Stimulated activated CD4-positive, alpha-beta T cell treated with anti-CD3 and anti-CD28 coated beads, Interleukin-12 subunit alpha, Interleukin-12 subunit beta, amount 100 ng/mL, for 4 hours (primary cell): ENCODE measurements around the gene UBALD2.
"Not testable (repeated sequence)": the region's sequence is repeated elsewhere in the genome, so short reads cannot be mapped to it uniquely, and the experiment has no call there.

ENCODE experiments used
- DNase-seq: peaks from one replicate; pipeline ENCODE4 v3.0.0-alpha.2; 2020

The UBALD2 gene

GRCh38 chr17:76266244-76266938, 1.2 kb downstream of the UBALD2 start:
- no peak for DNase-seq

- DNase-seq, result no peak
Measured at GRCh38 chr17:76267051-76267576, 2.0 kb downstream of the UBALD2 start.

GRCh38 chr17:76267581-76268001, 2.4 kb downstream of the UBALD2 start:
- not testable (repeated sequence) for DNase-seq

GRCh38 chr17:76268015-76268749, 3.0 kb downstream of the UBALD2 start:
- DNase-seq, result peak; percentile 72

DNA sequence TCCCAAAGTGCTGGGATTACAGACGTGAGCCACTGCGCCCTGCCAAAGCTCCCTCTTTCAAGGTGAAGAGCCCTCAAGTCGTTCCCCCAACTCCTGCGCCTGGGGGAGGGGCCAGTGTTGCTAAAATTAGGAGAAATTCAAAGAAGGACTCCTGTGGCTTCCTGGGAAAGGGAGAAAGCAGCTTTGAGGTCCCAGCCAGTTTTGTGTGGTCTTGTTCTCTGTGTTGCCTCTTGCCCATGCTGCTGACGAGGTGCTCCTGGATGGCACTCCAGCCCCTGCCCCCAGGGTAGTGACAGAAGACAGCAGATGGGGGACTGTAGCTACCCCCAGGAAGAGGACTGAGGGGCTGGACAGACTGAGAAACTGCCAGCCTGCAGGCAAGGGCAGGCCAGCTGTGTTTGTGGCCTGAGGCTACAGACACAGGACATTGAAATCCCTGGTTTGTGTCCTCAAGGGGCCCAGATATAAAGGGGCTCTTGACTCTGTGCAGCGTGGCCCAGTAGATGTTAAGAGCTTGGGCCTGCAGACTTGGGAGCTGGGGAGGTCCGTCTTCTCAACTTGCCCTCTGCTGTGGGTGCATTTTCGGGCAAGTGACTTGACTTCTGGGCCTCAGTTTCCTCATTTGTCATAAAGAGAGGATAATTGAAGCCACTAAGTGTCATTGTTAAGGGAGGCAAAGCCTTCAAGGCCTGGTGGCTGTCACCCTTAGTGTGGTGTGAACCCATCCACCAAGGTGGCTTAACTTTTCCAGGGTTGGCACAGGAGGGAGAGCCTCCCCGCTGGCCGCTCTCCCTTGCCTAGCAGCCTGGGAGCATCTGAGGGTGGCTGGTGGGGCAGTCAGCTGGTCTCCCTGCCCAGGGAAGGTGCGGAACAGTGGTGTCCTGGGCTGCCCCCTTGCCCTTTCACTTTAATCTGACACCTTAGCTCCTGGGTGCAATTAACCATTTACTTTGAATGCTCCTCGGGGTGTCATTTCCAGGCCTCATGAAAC, 4.1 kb downstream of the UBALD2 start:
- DNase-seq, result no peak

GRCh38 chr17:76270127-76270592, 5.0 kb downstream of the UBALD2 start:
- no peak for DNase-seq

- DNase-seq, result no peak
Measured at GRCh38 chr17:76270770-76271668, 5.9 kb downstream of the UBALD2 start.

GRCh38 chr17:76271669-76272540, 6.8 kb downstream of the UBALD2 start:
- peak; percentile 80 for DNase-seq

DNA sequence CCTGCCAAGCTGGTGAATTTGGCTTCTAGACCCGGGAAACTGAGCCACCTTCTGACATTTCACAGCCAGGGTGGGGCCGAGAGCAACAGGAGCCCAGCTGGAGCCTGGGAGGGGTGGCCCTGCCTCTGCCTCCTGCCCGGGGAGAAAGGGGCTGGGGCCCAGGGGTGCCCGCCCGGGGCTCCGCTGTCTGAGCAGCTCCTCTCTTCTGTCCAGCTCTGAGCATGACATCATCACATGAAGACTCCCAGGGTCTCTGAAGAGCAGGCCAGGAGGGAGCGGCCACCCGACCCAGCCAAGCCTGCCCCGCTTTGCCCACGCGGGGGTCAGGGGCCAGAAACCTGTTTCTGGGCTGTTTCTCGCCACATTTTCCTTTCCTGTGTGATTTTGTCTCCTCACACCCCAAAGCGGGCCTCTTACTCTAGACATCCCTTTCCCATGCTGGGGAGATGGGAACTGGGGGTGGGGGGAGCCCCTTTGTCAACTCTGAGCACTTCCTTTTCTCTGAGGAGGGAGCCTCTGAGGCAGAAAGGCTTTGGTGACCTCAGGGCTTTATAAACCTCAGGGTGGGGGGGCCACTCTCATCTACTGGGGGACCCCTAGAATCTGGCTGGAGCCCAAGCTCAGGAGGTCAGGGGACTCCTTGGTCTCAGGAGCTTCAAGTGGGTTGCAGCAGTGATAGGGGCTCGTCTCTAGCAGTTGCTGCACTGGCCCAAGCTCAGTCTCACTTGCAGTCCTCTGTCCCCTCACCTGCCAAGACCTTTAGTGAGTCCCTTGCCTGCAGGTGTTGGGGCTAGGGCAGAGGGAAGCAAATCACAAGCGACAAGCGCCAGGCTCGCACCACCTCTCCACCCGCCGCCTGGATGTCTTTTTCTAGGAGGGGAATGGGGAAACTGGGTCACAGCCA, 7.6 kb downstream of the UBALD2 start:
- peak; percentile 56 for DNase-seq

GRCh38 chr17:76273445-76274111, 8.4 kb downstream of the UBALD2 start:
- DNase-seq, result no peak

DNA sequence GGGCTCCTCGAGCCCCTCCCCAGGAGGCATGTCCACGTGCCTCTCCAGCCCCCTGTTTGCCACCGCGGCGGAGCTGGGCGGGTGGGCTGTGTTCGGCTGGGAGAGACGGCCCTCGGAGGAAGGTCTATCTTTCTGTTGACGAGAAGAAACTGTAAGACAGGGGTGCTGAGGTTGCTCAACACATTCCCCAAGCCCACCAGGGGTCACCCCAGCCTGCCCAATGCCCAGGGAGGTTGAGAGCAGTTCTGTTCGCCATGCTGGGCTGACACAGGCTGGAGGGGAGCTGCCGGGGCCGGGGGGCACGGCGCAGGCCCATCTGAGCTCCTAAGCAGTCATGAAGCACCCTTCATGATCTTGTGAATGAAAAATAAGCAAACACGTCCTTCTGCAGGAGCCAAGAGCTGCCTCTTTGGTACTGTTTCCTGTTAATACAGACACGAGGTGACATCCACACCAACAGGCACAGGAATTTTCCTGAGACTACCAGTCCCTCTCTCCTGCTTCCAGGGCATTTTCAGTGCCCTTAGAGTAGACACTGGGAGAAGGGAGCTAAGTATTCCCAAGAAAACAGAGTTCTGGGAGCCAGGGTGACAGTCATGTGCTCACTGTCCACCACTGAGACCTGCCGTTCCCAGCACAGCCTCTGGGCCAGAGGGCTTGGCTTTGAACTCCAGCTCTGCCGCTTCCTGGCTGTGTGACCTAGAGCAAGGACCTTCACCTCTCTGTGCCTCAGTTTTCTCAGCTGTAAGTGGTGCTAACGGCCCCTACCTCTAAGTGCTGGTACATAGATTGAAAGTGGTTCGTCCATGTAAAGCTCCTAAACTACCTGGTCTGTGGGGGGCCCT, 9.2 kb downstream of the UBALD2 start:
- no peak for DNase-seq

DNA sequence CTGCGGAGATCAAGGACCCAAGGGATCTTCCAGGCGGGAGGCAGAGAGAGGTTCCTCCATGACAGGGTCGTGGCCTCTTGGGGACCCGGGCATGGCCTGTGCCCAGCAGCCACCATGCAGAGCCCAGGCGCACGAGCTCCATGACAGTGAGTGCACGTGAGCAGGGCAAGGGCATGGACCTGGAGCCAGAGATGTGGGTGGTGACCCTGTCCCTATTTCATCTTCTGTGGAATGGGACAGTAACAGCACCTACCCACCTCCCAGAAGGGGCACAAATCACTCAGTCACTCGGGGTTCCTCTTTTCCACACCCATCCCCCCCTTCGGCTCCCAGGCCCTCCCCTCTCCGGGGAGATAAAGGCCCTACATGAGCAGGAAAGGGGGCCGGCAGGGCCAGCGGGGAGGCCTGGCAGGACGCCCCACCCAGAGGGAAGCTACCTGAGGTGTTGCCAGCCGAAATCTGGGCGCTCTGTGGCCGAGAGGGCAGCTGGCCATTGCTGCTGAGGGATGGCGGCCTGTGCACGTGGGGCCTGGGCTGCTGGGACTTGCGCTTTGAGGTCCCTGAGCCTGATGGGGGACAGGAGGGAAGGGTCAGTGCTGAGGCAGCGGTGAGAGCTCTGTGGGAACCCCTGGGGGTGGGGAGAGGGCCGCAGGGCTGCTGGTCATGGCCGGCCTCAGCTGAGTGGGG, 10.4 kb downstream of the UBALD2 start:
- DNase-seq, result no peak

- no peak for DNase-seq
Measured at GRCh38 chr17:76276069-76276431, 10.9 kb downstream of the UBALD2 start.

GRCh38 chr17:76276461-76277299, 11.5 kb downstream of the UBALD2 start:
- no peak for DNase-seq

DNA sequence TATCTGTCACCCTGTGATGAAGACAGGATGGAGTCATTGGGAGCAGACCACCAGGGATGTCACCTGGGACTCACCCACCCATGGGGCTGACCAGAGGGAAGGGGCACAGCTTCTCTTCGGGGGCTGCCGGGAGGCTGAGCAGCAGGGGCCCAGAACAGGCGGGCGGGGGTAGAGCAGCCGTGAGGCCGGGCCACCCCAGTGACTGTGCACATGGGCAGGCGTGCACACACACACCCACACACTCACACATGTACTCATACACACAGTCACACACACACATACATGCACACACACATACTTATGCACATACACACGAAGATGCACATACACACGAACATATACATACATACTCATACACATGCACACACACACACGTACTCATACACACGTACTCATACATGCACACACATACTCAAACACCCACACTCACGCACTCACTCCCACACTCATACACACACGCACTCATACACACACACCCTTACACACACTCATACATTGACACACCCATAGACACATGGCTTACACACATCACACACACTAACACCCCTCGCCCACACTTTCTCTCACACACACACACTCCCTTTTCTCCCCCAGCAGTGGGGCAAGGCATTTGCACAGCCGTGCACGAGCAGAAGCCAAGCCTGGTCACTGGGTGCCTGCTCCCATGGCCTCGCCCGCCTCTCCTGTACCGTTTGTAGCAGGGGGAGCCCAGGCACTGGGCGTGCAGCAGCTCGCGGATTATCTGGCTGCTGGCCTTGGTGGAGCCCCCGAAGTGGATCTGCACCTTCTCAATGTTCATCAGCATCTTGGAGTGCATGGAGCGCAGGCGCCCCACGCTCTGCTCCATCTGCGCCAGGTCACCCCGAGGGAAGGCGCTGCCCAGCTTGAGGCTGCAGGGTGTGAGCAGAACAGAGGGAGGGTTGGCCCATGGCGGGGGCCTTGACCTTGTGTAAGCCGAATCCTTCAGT, 12.4 kb downstream of the UBALD2 start:
- DNase-seq, result no peak
